Urinary bladder (tissue), 4 donors: ENCODE data around the gene CFAP73. TPM values are rescaled to one million over a fixed set of nuclear protein-coding genes. Genes with fewer than 3 reads are reported as not detected.
"Not testable (repeated sequence)": the region's sequence is repeated elsewhere in the genome, so short reads cannot be mapped to it uniquely, and the experiment has no call there.

Experiments used
- DNase-seq: peaks from one replicate; pipeline ENCODE4 v3.0.0-alpha.2; 2015; ENCODE audit errors: extremely low spot score
- H3K27ac ChIP-seq: one replicate; pipeline ENCODE4 v1.5.1; 2013; ENCODE audit warnings: low read depth, mild to moderate bottlenecking, moderate library complexity
- H3K36me3 ChIP-seq: one replicate; pipeline ENCODE4 v1.6.1; 2013; ENCODE audit warnings: mild to moderate bottlenecking, moderate library complexity; ENCODE audit not compliant: insufficient read depth
- H3K4me1 ChIP-seq: one replicate; pipeline ENCODE4 v1.6.1; 2013; ENCODE audit warnings: mild to moderate bottlenecking, moderate library complexity; ENCODE audit not compliant: insufficient read depth
- H3K4me3 ChIP-seq: one replicate; pipeline ENCODE4 v1.5.1; 2013; ENCODE audit warnings: low read depth, low read length
- WGBS: extraction: QIAGEN DNeasy Blood & Tissue Kit; methylation state at CpG from one replicate; pipeline ENCODE4 v1.1.7; 2013; 5-methylcytosine and 5-hydroxymethylcytosine counted together
- polyA plus RNA-seq: library from polyadenylated mRNA; stranded (reverse); fragments of 200-250 nt; gene quantifications from one replicate; pipeline ENCODE4 v1.2.3, GENCODE V29; 2013
- small RNA-seq: library from RNA; depleted of rRNA; stranded (forward); fragments of <200 nt; gene quantifications from one replicate; pipeline ENCODE3, GENCODE V24; 2014
- total RNA-seq: library from RNA; depleted of rRNA; stranded (reverse); fragments of >200 nt; gene quantifications from one replicate; pipeline ENCODE4 v1.2.3, GENCODE V29; 2014
- donor health status: healthy with polysubstance abuse.
- donor health status: healthy.

Gene CFAP73
- total and polyA plus RNA-seq, 2 donors: 0.39 TPM; not detected in 1

DNA sequence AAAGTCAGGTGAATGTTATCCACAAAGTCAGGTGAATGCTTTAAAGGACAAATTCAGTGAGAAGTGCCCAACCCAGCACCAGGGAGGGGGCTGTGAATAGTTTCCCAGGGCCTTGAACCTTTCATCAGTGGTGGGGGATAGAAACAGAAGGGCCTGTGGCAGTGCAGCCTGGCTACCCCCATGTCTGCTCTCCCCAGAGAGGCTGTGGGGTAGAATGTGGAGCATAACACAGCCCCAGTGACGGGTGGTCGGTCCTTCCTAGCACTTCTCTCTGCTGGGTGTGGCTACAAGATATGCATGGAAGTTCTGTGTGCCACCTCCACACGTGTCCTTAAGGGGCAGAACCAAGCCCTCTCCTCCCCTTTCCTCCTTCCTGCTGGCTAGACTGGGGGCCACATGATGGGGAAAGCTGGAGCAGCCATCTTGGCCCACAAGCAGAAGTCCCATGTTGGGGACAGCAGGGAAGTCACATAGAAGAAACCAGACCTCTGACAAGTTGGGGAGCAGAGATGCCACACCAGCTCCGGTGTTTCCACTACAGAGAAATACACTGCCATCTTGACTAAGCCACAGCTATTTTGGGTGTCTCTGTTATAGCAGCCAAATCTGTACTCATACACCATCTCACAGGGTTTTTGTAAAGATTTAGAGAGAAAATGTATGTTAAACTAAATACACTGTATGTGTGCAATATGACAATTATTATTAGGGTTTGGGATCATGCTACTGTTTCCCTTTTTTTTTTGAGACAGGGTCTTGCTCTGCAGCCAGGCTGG is 53.0 kb downstream of the CFAP73 start:
- H3K27ac ChIP-seq: no peak overlapping the region
- H3K4me1 ChIP-seq: no peaks in the 10 kb centered on the region
- DNase-seq: no peak
- 84% methylated on average over 4 of the region's 4 CpGs for WGBS
- no peak overlapping the region for H3K4me3 ChIP-seq
- no peaks in the 10 kb centered on the region for H3K36me3 ChIP-seq

GRCh38 chr12:113203852-113204760 is 54.6 kb downstream of the CFAP73 start:
- Histone ChIP-seq H3K4me1 (no peaks in the 10 kb centered on the region), H3K4me3 (no peak overlapping the region), H3K36me3 (no peaks in the 10 kb centered on the region), H3K27ac (no peak overlapping the region)
- 93% methylated on average over 8 of the region's 8 CpGs for WGBS
- no peak for DNase-seq

- 93% methylated on average over 3 of the region's 3 CpGs for WGBS
These were observed 55.3 kb downstream of the CFAP73 start for GRCh38 chr12:113204804-113205203.

DNA sequence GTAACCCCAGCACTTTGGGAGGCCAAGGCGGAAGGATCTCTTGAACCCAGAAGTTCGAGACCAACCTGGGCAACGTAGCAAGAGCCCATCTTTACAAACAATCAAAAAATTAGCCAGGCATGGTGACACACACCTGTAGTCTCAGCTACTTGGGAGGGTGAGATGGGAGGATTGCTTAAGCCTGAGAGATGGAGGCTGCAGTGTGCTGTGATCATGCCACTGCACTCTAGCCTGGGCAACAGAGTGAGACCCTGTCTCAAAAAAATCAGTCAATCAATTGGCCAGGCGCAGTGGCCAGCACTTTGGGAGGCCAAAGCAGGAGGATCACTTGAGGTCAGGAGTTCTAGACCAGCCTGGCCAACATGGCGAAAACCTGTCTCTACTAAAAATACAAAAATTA is 57.3 kb downstream of the CFAP73 start:
- 99% methylated on average over 5 of the region's 5 CpGs for WGBS
- not testable (repeated sequence) for H3K4me3 ChIP-seq, H3K36me3 ChIP-seq, H3K27ac ChIP-seq, H3K4me1 ChIP-seq, DNase-seq

More at GRCh38 chr12:113204804-113205203, 55.3 kb downstream of the CFAP73 start:
- no peak overlapping the region for H3K27ac ChIP-seq
- no peak overlapping the region for H3K4me3 ChIP-seq
- H3K36me3 ChIP-seq: no peaks in the 10 kb centered on the region
- no peak for DNase-seq
- no peaks in the 10 kb centered on the region for H3K4me1 ChIP-seq

GRCh38 chr12:113207613-113208040 is 58.1 kb downstream of the CFAP73 start:
- Histone ChIP-seq H3K27ac (no peak overlapping the region), H3K4me1 (no peaks in the 10 kb centered on the region), H3K4me3 (no peak overlapping the region), H3K36me3 (no peaks in the 10 kb centered on the region)
- 73% methylated on average over 6 of the region's 6 CpGs for WGBS
- DNase-seq: no peak

DNA sequence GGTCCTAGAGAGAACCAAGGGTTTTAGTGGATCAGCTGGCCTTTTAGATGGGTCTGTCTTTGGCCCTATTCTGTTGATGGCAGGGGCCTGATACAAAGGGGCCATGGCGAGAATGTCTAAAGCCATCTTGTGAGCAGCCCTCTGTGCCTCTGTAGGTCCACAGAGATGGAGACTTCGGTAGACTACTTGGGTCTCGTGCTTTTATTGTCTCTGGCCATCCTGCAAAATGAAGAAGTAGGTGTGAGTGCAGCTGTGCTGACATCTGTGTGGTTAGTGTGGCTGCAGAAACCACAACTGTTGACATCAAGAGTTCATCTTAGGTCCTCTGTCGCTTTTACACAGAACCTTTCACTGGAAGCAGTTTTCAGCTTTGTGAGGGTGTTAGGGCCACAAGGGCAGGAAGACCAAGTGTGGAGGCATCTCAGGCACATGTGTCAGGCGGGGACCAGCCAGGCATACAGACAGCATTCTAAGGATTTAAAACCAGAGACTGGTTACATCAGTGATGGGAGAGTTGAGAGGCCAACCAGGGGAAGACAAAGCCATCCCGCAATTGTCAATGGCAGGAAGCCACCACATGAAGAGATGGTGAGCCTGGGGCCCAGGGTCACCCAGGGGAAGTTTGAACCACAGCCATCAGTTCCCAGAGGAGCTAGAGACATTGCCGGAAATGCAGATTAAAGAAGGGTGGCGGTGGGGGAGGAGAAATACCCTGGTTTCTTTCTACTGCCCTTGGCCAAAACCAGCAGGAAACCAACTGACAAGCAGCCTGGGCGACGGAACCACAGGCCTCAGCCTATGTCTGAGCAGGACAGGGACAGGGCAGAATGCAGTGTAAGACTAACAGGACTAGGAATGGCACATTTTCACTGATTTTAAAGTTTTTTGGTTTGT is 58.8 kb downstream of the CFAP73 start:
- Histone ChIP-seq H3K36me3 (no peaks in the 10 kb centered on the region), H3K4me3 (no peak overlapping the region), H3K4me1 (no peaks in the 10 kb centered on the region), H3K27ac (no peak overlapping the region)
- no peak for DNase-seq
- WGBS: 73% methylated on average over 10 of the region's 10 CpGs

Small RNAs within 50 kb of the gene (small RNA-seq; reads per million reads assigned to genes)
- gene MIR7106: not detected
- not detected for gene RF00019

Other genes starting within 250 kb of the CFAP73 start
- 28.9 TPM for gene OAS1, start 242.8 kb upstream of the CFAP73 start, total RNA-seq
- gene OAS1, start 242.8 kb upstream of the CFAP73 start, polyA plus RNA-seq: 20.8 TPM
- gene OAS3, start 211.2 kb upstream of the CFAP73 start, total RNA-seq: 11.3 TPM
- gene OAS3, start 211.2 kb upstream of the CFAP73 start, polyA plus RNA-seq: 9.6 TPM
- gene OAS2, start 171.2 kb upstream of the CFAP73 start, total RNA-seq: 14.0 TPM
- gene OAS2, start 171.2 kb upstream of the CFAP73 start, polyA plus RNA-seq: 7.3 TPM
- gene DTX1, start 93.0 kb upstream of the CFAP73 start, total RNA-seq: 3.3 TPM
- 1.5 TPM for gene DTX1, start 93.0 kb upstream of the CFAP73 start, polyA plus RNA-seq
- gene RASAL1, start 14.0 kb upstream of the CFAP73 start, total RNA-seq: 0.11 TPM
- 0.04 TPM for gene RASAL1, start 14.0 kb upstream of the CFAP73 start, polyA plus RNA-seq
- gene DDX54, start 35.8 kb downstream of the CFAP73 start, total RNA-seq: 10.3 TPM
- gene DDX54, start 35.8 kb downstream of the CFAP73 start, polyA plus RNA-seq: 54.4 TPM
- 5.8 TPM for gene RITA1, start 36.0 kb downstream of the CFAP73 start, total RNA-seq
- gene RITA1, start 36.0 kb downstream of the CFAP73 start, polyA plus RNA-seq: 13.8 TPM
- 19.3 TPM for gene TPCN1, start 71.7 kb downstream of the CFAP73 start, total RNA-seq
- 39.3 TPM for gene TPCN1, start 71.7 kb downstream of the CFAP73 start, polyA plus RNA-seq
- gene SLC8B1, start 185.4 kb downstream of the CFAP73 start, total RNA-seq: 12.8 TPM
- 20.5 TPM for gene SLC8B1, start 185.4 kb downstream of the CFAP73 start, polyA plus RNA-seq
- 11.5 TPM for gene PLBD2, start 208.9 kb downstream of the CFAP73 start, total RNA-seq
- 29.2 TPM for gene PLBD2, start 208.9 kb downstream of the CFAP73 start, polyA plus RNA-seq